Vagina (tissue), 2 donors: ENCODE results near the gene G3BP2.

Experiments used
- CTCF ChIP-seq, 3 experiments: fragments of 450-650 bp in 2 of 3; fragments of 200-600 bp in 1 of 3; sonication (generic) in 1 of 3; IDR thresholded peaks; one replicate each; pipeline ENCODE4 v1.5.1; 2017 to 2019; ENCODE audit warnings: antibody characterized with exemption in 3 of 3, mild to moderate bottlenecking in 2 of 3, moderate library complexity in 2 of 3
- POLR2A ChIP-seq, 2 donors: fragments of 450-650 bp; IDR thresholded peaks; one replicate each; pipeline ENCODE4 v1.6.1; 2017; ENCODE audit warnings: antibody characterized with exemption in 2 of 2, mild to moderate bottlenecking in 2 of 2, moderate library complexity in 2 of 2
- POLR2AphosphoS5 ChIP-seq, 2 donors: sonication (generic); formaldehyde crosslinking; IDR thresholded peaks; one replicate each; pipeline ENCODE4 v1.9.0; 2017; ENCODE audit warnings: antibody characterized with exemption in 2 of 2, mild to moderate bottlenecking in 2 of 2, low read depth in 1 of 2; ENCODE audit not compliant: insufficient read depth in 1 of 2

GRCh38 chr4:75698162-75698962 lies 25.2 kb upstream of the G3BP2 start:
- TF ChIP-seq CTCF (IDR thresholded peaks at IDR 0.05) (no peak), POLR2A (IDR thresholded peaks at IDR 0.05) (no peak), POLR2AphosphoS5 (IDR thresholded peaks at IDR 0.05; ENCODE audit: insufficient read depth in 1 of 2, low read depth in 1 of 2) (no peak)
